Liver (tissue), 9 donors: ENCODE measurements around the gene TTC22. TPM values are rescaled to one million over a fixed set of nuclear protein-coding genes. Genes with fewer than 3 reads are reported as not detected.

ENCODE experiments used
- DNase-seq: peaks from one replicate; pipeline ENCODE4 v3.0.0-alpha.2; 2017; ENCODE audit warnings: low spot score
- H3K27ac ChIP-seq, 2 donors: one replicate each; pipeline ENCODE4 v1.7.0; 2013; ENCODE audit warnings: inconsistent platforms in 2 of 2, low read length in 2 of 2, control low read depth in 1 of 2, low read depth in 1 of 2, mild to moderate bottlenecking in 1 of 2
- H3K27me3 ChIP-seq, 4 donors: one replicate each; pipeline versions ENCODE4 v1.6.1 to v1.7.0; 2013; ENCODE audit warnings: low read length in 3 of 4, inconsistent platforms in 1 of 4, mild to moderate bottlenecking in 1 of 4, moderate library complexity in 1 of 4; ENCODE audit not compliant: control insufficient read depth in 4 of 4, insufficient read depth in 4 of 4
- H3K36me3 ChIP-seq, 4 donors: one replicate each; pipeline versions ENCODE4 v1.6.1 to v1.7.0; 2013; ENCODE audit warnings: low read length in 3 of 4, mild to moderate bottlenecking in 3 of 4, low read depth in 1 of 4, moderate library complexity in 1 of 4; ENCODE audit not compliant: control insufficient read depth in 4 of 4, insufficient read depth in 3 of 4
- H3K4me1 ChIP-seq, 4 donors: one replicate each; pipeline versions ENCODE4 v1.6.1 to v1.7.0; 2013; ENCODE audit warnings: low read length in 3 of 4, mild to moderate bottlenecking in 3 of 4, moderate library complexity in 1 of 4; ENCODE audit not compliant: control insufficient read depth in 4 of 4, insufficient read depth in 4 of 4
- H3K4me3 ChIP-seq, 3 donors: one replicate each; pipeline versions ENCODE4 v1.6.1 to v1.7.0; 2013; ENCODE audit warnings: low read length in 3 of 3, control low read depth in 1 of 3, low read depth in 1 of 3, mild to moderate bottlenecking in 1 of 3
- H3K9ac ChIP-seq, 2 donors: one replicate each; pipeline ENCODE4 v1.7.0; 2013; ENCODE audit warnings: low read length in 2 of 2, mild to moderate bottlenecking in 2 of 2, moderate library complexity in 2 of 2, control low read depth in 1 of 2, low read depth in 1 of 2
- H3K9me3 ChIP-seq, 4 donors: one replicate each; pipeline versions ENCODE4 v1.6.1 to v1.7.0; 2013; ENCODE audit warnings: low read length in 3 of 4; ENCODE audit not compliant: control insufficient read depth in 4 of 4
- ATF3 ChIP-seq: IDR thresholded peaks from 2 replicates; pipeline ENCODE4 v1.6.1; 2016; ENCODE audit warnings: antibody characterized with exemption
- EGR1 ChIP-seq, 2 donors: IDR thresholded peaks; 2 replicates each; pipeline ENCODE4 v1.6.1; 2016 to 2018; ENCODE audit warnings: antibody characterized with exemption in 2 of 2, low read depth in 2 of 2
- FOXA1 ChIP-seq: IDR thresholded peaks from 2 replicates; pipeline ENCODE4 v1.6.1; 2016; ENCODE audit warnings: antibody characterized with exemption
- FOXA2 ChIP-seq: IDR thresholded peaks from 2 replicates; pipeline ENCODE4 v1.6.1; 2016; ENCODE audit warnings: antibody characterized with exemption
- GABPA ChIP-seq, 2 donors: IDR thresholded peaks in 1 of 2; conservative IDR thresholded peaks in 1 of 2; 2 replicates each; pipeline ENCODE4 v1.6.1; 2016; ENCODE audit warnings: antibody characterized with exemption in 2 of 2, mild to moderate bottlenecking in 1 of 2, moderate library complexity in 1 of 2
- HNF4A ChIP-seq, 2 donors: conservative IDR thresholded peaks; 2 replicates each; pipeline ENCODE4 v1.6.1; 2016; ENCODE audit warnings: antibody characterized with exemption in 2 of 2, mild to moderate bottlenecking in 2 of 2
- HNF4G ChIP-seq: IDR thresholded peaks from 2 replicates; pipeline ENCODE4 v1.6.1; 2016; ENCODE audit warnings: antibody characterized with exemption
- JUND ChIP-seq, 2 donors: IDR thresholded peaks; 2 replicates each; pipeline ENCODE4 v1.6.1; 2016; ENCODE audit warnings: antibody characterized with exemption in 2 of 2
- MAX ChIP-seq: IDR thresholded peaks from 2 replicates; pipeline ENCODE4 v1.6.1; 2016; ENCODE audit warnings: antibody characterized with exemption
- NR2F2 ChIP-seq: IDR thresholded peaks from 2 replicates; pipeline ENCODE4 v1.6.1; 2016; ENCODE audit warnings: antibody characterized with exemption
- RAD21 ChIP-seq, 2 donors: IDR thresholded peaks; 2 replicates each; pipeline ENCODE4 v1.6.1; 2016; ENCODE audit warnings: antibody characterized with exemption in 2 of 2, mild to moderate bottlenecking in 2 of 2
- RXRA ChIP-seq, 2 donors: IDR thresholded peaks; 2 replicates each; pipeline ENCODE4 v1.6.1; 2017 to 2018; ENCODE audit warnings: antibody characterized with exemption in 2 of 2, mild to moderate bottlenecking in 1 of 2
- SP1 ChIP-seq: IDR thresholded peaks from 2 replicates; pipeline ENCODE4 v1.6.1; 2018; ENCODE audit warnings: antibody characterized with exemption, mild to moderate bottlenecking
- TAF1 ChIP-seq: conservative IDR thresholded peaks from 2 replicates; pipeline ENCODE4 v1.6.1; 2016; ENCODE audit warnings: antibody characterized with exemption, mild to moderate bottlenecking
- YY1 ChIP-seq: IDR thresholded peaks from 2 replicates; pipeline ENCODE4 v1.6.1; 2016; ENCODE audit warnings: antibody characterized with exemption, mild to moderate bottlenecking
- WGBS: extraction: QIAGEN DNeasy Blood & Tissue Kit; methylation state at CpG from one replicate; pipeline ENCODE4 v1.1.7; 2013; 5-methylcytosine and 5-hydroxymethylcytosine counted together
- polyA plus RNA-seq, 2 donors: library from polyadenylated mRNA; stranded (reverse) in 1 of 2; unstranded in 1 of 2; fragments of 200-250 nt in 1 of 2; fragments of >200 nt in 1 of 2; fragmentation: Nextera tagmentation in 1 of 2; extraction: Ambion mirVana in 1 of 2; gene quantifications; one replicate each; pipeline versions ENCODE4 v1.2.1 to v1.2.3, GENCODE V29; 2013 to 2015
- total RNA-seq, 2 donors: library from RNA; depleted of rRNA; stranded (reverse); fragments of >200 nt; gene quantifications; one replicate each; pipeline ENCODE4 v1.2.3, GENCODE V29; 2014
- TF ChIP-seq, protein P1 (sequence below): IDR thresholded peaks from 2 replicates; pipeline ENCODE4 v1.6.1; 2016; ENCODE audit warnings: antibody characterized with exemption, mild to moderate bottlenecking
- TF ChIP-seq, protein P2 (sequence below): IDR thresholded peaks from 2 replicates; pipeline ENCODE4 v1.6.1; 2016; ENCODE audit warnings: antibody characterized with exemption
- TF ChIP-seq, protein P3 (sequence below): fragments of 150-350 bp; IDR thresholded peaks from 2 replicates; pipeline ENCODE4 v1.5.1; 2017; ENCODE audit warnings: improper control_type of control experiment, low read depth, low read length; ENCODE audit not compliant: missing input control
- donor health status: healthy.
- donor health status: healthy.
- donor health status: healthy.
- donor health status: healthy.
- donor health status: healthy.

The TTC22 gene
- total and polyA plus RNA-seq, 4 donors = 0.96 to 3.5 (median 2.3) TPM

- H3K27me3 ChIP-seq = no peaks in the 10 kb centered on the region
- TF ChIP-seq SP1 (no peak), ATF3 (no peak), MAX (no peak), YY1 (no peak), GABPA (IDR thresholded peaks at IDR 0.05 in 1 of 2, conservative IDR thresholded peaks at IDR 0.05 in 1 of 2) (no peak), FOXA2 (no peak), EGR1 (IDR thresholded peaks at IDR 0.05; ENCODE audit: low read depth in 2 of 2) (no peak), HNF4G (no peak), HNF4A (conservative IDR thresholded peaks at IDR 0.05) (no peak), TAF1 (no peak), RXRA (IDR thresholded peaks at IDR 0.05) (no peak), RAD21 (IDR thresholded peaks at IDR 0.05) (no peak), JUND (IDR thresholded peaks at IDR 0.05) (no peak), NR2F2 (no peak), FOXA1 (no peak)
- TF ChIP-seq, protein P1, sequence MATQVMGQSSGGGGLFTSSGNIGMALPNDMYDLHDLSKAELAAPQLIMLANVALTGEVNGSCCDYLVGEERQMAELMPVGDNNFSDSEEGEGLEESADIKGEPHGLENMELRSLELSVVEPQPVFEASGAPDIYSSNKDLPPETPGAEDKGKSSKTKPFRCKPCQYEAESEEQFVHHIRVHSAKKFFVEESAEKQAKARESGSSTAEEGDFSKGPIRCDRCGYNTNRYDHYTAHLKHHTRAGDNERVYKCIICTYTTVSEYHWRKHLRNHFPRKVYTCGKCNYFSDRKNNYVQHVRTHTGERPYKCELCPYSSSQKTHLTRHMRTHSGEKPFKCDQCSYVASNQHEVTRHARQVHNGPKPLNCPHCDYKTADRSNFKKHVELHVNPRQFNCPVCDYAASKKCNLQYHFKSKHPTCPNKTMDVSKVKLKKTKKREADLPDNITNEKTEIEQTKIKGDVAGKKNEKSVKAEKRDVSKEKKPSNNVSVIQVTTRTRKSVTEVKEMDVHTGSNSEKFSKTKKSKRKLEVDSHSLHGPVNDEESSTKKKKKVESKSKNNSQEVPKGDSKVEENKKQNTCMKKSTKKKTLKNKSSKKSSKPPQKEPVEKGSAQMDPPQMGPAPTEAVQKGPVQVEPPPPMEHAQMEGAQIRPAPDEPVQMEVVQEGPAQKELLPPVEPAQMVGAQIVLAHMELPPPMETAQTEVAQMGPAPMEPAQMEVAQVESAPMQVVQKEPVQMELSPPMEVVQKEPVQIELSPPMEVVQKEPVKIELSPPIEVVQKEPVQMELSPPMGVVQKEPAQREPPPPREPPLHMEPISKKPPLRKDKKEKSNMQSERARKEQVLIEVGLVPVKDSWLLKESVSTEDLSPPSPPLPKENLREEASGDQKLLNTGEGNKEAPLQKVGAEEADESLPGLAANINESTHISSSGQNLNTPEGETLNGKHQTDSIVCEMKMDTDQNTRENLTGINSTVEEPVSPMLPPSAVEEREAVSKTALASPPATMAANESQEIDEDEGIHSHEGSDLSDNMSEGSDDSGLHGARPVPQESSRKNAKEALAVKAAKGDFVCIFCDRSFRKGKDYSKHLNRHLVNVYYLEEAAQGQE = no peak
- TF ChIP-seq, protein P2, sequence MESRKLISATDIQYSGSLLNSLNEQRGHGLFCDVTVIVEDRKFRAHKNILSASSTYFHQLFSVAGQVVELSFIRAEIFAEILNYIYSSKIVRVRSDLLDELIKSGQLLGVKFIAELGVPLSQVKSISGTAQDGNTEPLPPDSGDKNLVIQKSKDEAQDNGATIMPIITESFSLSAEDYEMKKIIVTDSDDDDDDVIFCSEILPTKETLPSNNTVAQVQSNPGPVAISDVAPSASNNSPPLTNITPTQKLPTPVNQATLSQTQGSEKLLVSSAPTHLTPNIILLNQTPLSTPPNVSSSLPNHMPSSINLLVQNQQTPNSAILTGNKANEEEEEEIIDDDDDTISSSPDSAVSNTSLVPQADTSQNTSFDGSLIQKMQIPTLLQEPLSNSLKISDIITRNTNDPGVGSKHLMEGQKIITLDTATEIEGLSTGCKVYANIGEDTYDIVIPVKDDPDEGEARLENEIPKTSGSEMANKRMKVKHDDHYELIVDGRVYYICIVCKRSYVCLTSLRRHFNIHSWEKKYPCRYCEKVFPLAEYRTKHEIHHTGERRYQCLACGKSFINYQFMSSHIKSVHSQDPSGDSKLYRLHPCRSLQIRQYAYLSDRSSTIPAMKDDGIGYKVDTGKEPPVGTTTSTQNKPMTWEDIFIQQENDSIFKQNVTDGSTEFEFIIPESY = no peak
- TF ChIP-seq, protein P3, sequence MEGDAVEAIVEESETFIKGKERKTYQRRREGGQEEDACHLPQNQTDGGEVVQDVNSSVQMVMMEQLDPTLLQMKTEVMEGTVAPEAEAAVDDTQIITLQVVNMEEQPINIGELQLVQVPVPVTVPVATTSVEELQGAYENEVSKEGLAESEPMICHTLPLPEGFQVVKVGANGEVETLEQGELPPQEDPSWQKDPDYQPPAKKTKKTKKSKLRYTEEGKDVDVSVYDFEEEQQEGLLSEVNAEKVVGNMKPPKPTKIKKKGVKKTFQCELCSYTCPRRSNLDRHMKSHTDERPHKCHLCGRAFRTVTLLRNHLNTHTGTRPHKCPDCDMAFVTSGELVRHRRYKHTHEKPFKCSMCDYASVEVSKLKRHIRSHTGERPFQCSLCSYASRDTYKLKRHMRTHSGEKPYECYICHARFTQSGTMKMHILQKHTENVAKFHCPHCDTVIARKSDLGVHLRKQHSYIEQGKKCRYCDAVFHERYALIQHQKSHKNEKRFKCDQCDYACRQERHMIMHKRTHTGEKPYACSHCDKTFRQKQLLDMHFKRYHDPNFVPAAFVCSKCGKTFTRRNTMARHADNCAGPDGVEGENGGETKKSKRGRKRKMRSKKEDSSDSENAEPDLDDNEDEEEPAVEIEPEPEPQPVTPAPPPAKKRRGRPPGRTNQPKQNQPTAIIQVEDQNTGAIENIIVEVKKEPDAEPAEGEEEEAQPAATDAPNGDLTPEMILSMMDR = no peak
- no peaks in the 10 kb centered on the region for H3K36me3 ChIP-seq
- DNase-seq = no peak
- no peak overlapping the region for H3K27ac ChIP-seq
- 88% methylated on average over 13 of the region's 13 CpGs for WGBS
- no peak overlapping the region for H3K9ac ChIP-seq
- H3K4me1 ChIP-seq = peaks cover 0 to 30% (median 21%) of the 10 kb centered on the region in 4 donors
- H3K9me3 ChIP-seq = no peaks in the 10 kb centered on the region
- no peak overlapping the region for H3K4me3 ChIP-seq
These were observed 11.8 kb upstream of the TTC22 start for GRCh38 chr1:54812801-54813484.
